ENCODE results near the gene CLDN15.

The CLDN15 gene

GRCh38 chr7:101243646-101244374 lies 6.2 kb upstream of the CLDN15 start:
- DNase-seq = no peak

- no peak for DNase-seq
These were observed 4.1 kb upstream of the CLDN15 start for GRCh38 chr7:101241443-101242349.

- no peak for DNase-seq
These were observed 3.4 kb upstream of the CLDN15 start for GRCh38 chr7:101241015-101241363.

- no peak for DNase-seq
These were observed 2.8 kb upstream of the CLDN15 start for GRCh38 chr7:101240226-101241014.

- no peak for DNase-seq
These were observed 2.3 kb upstream of the CLDN15 start for GRCh38 chr7:101239951-101240220.

GRCh38 chr7:101239191-101239950 lies 1.8 kb upstream of the CLDN15 start:
- DNase-seq = no peak

GRCh38 chr7:101238226-101239182 lies 902 bp upstream of the CLDN15 start:
- DNase-seq = no peak

- DNase-seq = no peak
These were observed 1.2 kb downstream of the CLDN15 start for GRCh38 chr7:101236292-101236835.

- DNase-seq = no peak
These were observed 2.1 kb downstream of the CLDN15 start for GRCh38 chr7:101235522-101235921.

- DNase-seq = no peak
These were observed 2.6 kb downstream of the CLDN15 start for GRCh38 chr7:101235050-101235449.

- DNase-seq = no peak
These were observed 3.0 kb downstream of the CLDN15 start for GRCh38 chr7:101234636-101235035.

- no peak for DNase-seq
These were observed 3.6 kb downstream of the CLDN15 start for GRCh38 chr7:101233907-101234547.

- DNase-seq = no peak
These were observed 5.3 kb downstream of the CLDN15 start for GRCh38 chr7:101232141-101232850.

GRCh38 chr7:101231644-101232043 lies 6.0 kb downstream of the CLDN15 start:
- DNase-seq = no peak

- DNase-seq = no peak
These were observed 10.9 kb downstream of the CLDN15 start for GRCh38 chr7:101226721-101227120.

- DNase-seq = no peak
These were observed 12.0 kb downstream of the CLDN15 start for GRCh38 chr7:101225650-101226049.

- no peak for DNase-seq
These were observed 14.1 kb downstream of the CLDN15 start for GRCh38 chr7:101223528-101223927.

GRCh38 chr7:101222275-101222830 lies 15.2 kb downstream of the CLDN15 start:
- no peak for DNase-seq

GRCh38 chr7:101220295-101220694 lies 17.3 kb downstream of the CLDN15 start:
- DNase-seq = no peak
